Fibroblast of lung (primary cell): ENCODE data around the gene HAUS5.

Experiments
- EZH2 ChIP-seq: IDR thresholded peaks from 2 replicates; pipeline ENCODE4 v1.5.1; 2012; ENCODE audit warnings: low read length, control low read depth, mild to moderate bottlenecking; ENCODE audit errors: missing control alignments
- TF ChIP-seq, protein P1 (sequence below), 2 donors: IDR thresholded peaks in 1 of 2; conservative IDR thresholded peaks in 1 of 2; 1 replicate in 1 of 2; 2 replicates in 1 of 2; pipeline ENCODE4 v1.5.1; 2011 to 2012; ENCODE audit warnings: low read length in 2 of 2, control low read depth in 1 of 2, inconsistent platforms in 1 of 2, low read depth in 1 of 2, mild to moderate bottlenecking in 1 of 2

DNA sequence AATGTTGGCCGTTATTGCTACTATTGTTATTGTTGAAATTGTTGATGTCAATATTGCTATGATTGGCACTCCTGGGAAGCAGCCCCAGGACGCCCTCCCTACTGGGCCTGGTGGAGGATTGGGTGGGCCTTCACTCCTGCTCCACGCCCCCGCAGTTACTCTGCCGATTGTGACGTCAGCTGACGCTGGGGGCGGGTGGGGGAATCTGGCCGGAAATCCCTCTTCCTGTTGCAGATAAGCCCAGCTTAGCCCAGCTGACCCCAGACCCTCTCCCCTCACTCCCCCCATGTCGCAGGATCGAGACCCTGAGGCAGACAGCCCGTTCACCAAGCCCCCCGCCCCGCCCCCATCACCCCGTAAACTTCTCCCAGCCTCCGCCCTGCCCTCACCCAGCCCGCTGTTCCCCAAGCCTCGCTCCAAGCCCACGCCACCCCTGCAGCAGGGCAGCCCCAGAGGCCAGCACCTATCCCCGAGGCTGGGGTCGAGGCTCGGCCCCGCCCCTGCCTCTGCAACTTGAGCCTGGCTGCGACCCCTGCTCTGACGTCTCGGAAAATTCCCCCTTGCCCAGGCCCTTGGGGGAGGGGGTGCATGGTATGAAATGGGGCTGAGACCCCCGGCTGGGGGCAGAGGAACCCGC is 29.1 kb downstream of the HAUS5 start, which contains the start of gene ETV2:
- TF ChIP-seq, protein P1, sequence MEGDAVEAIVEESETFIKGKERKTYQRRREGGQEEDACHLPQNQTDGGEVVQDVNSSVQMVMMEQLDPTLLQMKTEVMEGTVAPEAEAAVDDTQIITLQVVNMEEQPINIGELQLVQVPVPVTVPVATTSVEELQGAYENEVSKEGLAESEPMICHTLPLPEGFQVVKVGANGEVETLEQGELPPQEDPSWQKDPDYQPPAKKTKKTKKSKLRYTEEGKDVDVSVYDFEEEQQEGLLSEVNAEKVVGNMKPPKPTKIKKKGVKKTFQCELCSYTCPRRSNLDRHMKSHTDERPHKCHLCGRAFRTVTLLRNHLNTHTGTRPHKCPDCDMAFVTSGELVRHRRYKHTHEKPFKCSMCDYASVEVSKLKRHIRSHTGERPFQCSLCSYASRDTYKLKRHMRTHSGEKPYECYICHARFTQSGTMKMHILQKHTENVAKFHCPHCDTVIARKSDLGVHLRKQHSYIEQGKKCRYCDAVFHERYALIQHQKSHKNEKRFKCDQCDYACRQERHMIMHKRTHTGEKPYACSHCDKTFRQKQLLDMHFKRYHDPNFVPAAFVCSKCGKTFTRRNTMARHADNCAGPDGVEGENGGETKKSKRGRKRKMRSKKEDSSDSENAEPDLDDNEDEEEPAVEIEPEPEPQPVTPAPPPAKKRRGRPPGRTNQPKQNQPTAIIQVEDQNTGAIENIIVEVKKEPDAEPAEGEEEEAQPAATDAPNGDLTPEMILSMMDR (conservative IDR thresholded peaks at IDR 0.05 in 1 of 2, IDR thresholded peaks at IDR 0.05 in 1 of 2; ENCODE audit: low read depth in 1 of 2, low read length in 2 of 2): no peak
- TF ChIP-seq EZH2: no peak
